GM23338 (cell line): ENCODE data around the gene DNAJB8. TPM values are rescaled to one million over a fixed set of nuclear protein-coding genes. Genes with fewer than 3 reads are reported as not detected.

Experiments
- ATAC-seq: fragments of 200-7000 bp; cut with Tn5 transposase; 3 replicates; pipeline ENCODE4 v1.9.1; 2020
- DNase-seq: peaks from one replicate; pipeline ENCODE4 v3.0.0-alpha.2; 2015; ENCODE audit warnings: low spot score
- H2AFZ ChIP-seq: fragments of 200-600 bp; sonication (generic); 2 replicates; pipeline ENCODE4 v1.8.0; 2016; ENCODE audit warnings: antibody characterized with exemption, mild to moderate bottlenecking, moderate library complexity
- H3F3A ChIP-seq: fragments of 200-600 bp; sonication (generic); replicated peaks from 2 replicates; pipeline ENCODE4 v1.8.0; 2017; ENCODE audit warnings: antibody characterized with exemption, mixed run types, low read depth
- H3K27ac ChIP-seq: fragments of 200-600 bp; sonication (generic); 2 replicates; pipeline ENCODE4 v1.6.1; 2016; ENCODE audit warnings: low read depth
- H3K27me3 ChIP-seq: fragments of 200-600 bp; sonication (generic); 2 replicates; pipeline ENCODE4 v1.8.0; 2016; ENCODE audit warnings: mild to moderate bottlenecking, mixed run types, moderate library complexity; ENCODE audit not compliant: insufficient read depth
- H3K36me3 ChIP-seq: fragments of 200-600 bp; sonication (generic); 2 replicates; pipeline ENCODE4 v1.8.0; 2016; ENCODE audit warnings: mild to moderate bottlenecking; ENCODE audit not compliant: insufficient read depth
- H3K4me1 ChIP-seq: fragments of 200-600 bp; sonication (generic); 2 replicates; pipeline ENCODE4 v1.8.0; 2016; ENCODE audit warnings: mild to moderate bottlenecking, moderate library complexity; ENCODE audit not compliant: insufficient read depth
- H3K4me2 ChIP-seq: fragments of 200-600 bp; sonication (generic); 2 replicates; pipeline ENCODE4 v1.7.1; 2017; ENCODE audit warnings: mixed run types
- H3K4me3 ChIP-seq: fragments of 200-600 bp; sonication (generic); 2 replicates; pipeline ENCODE4 v1.6.1; 2016; ENCODE audit warnings: mixed run types
- H3K79me2 ChIP-seq: fragments of 200-600 bp; sonication (generic); replicated peaks from 2 replicates; pipeline ENCODE4 v1.8.0; 2017; ENCODE audit warnings: mild to moderate bottlenecking; ENCODE audit not compliant: insufficient read depth
- H3K9me2 ChIP-seq: fragments of 200-600 bp; sonication (generic); 2 replicates; pipeline ENCODE4 v1.8.0; 2017; ENCODE audit not compliant: insufficient read depth
- H4K20me1 ChIP-seq: fragments of 200-600 bp; sonication (generic); replicated peaks from 2 replicates; pipeline ENCODE4 v1.8.0; 2017; ENCODE audit warnings: mild to moderate bottlenecking; ENCODE audit not compliant: insufficient read depth
- H3K27ac Mint-ChIP-seq: 2 replicates; pipeline ENCODE4 v1.8.0; 2020; ENCODE audit warnings: inconsistent platforms, mild to moderate bottlenecking, moderate library complexity, mixed read lengths
- H3K27me3 Mint-ChIP-seq: 3 replicates; pipeline ENCODE4 v1.8.0; 2022; ENCODE audit warnings: low read depth, mild to moderate bottlenecking, moderate library complexity, mixed read lengths, inconsistent platforms; ENCODE audit not compliant: insufficient read depth, poor library complexity
- H3K36me3 Mint-ChIP-seq: 3 replicates; pipeline ENCODE4 v1.8.0; 2021; ENCODE audit warnings: low read depth, mild to moderate bottlenecking, inconsistent platforms, moderate library complexity, mixed read lengths
- H3K4me1 Mint-ChIP-seq: 3 replicates; pipeline ENCODE4 v1.8.0; 2020; ENCODE audit warnings: mild to moderate bottlenecking, inconsistent platforms, mixed read lengths
- H3K4me3 Mint-ChIP-seq: 3 replicates; pipeline ENCODE4 v1.8.0; 2021; ENCODE audit warnings: moderate library complexity, mild to moderate bottlenecking, inconsistent platforms, mixed read lengths
- H3K9me3 Mint-ChIP-seq: 3 replicates; pipeline ENCODE4 v1.8.0; 2020; ENCODE audit warnings: moderate library complexity, mild to moderate bottlenecking, inconsistent platforms, mixed read lengths
- CREB1 ChIP-seq: fragments of 250-450 bp; sonication (Bioruptor Pico); IDR thresholded peaks from 2 replicates; pipeline ENCODE4 v1.5.0; 2020; ENCODE audit warnings: low read depth, mild to moderate bottlenecking, moderate library complexity
- CTCF ChIP-seq, 2 experiments: fragments of 200-600 bp in 1 of 2; sonication (generic) in 1 of 2; conservative IDR thresholded peaks; 2 replicates each; pipeline versions ENCODE4 v1.5.1 to v1.6.1; 2016 to 2017; ENCODE audit warnings: antibody characterized with exemption in 2 of 2, low read depth in 2 of 2, mild to moderate bottlenecking in 2 of 2, moderate library complexity in 1 of 2
- EZH2 ChIP-seq: fragments of 200-600 bp; sonication (generic); IDR thresholded peaks from one replicate; pipeline ENCODE4 v1.8.0; 2017; ENCODE audit warnings: antibody characterized with exemption, mild to moderate bottlenecking, low read depth; ENCODE audit not compliant: unreplicated experiment
- EZH2phosphoT487 ChIP-seq: fragments of 200-600 bp; sonication (generic); IDR thresholded peaks from one replicate; pipeline ENCODE4 v1.8.1; 2018; ENCODE audit warnings: antibody characterized with exemption; ENCODE audit not compliant: unreplicated experiment
- POLR2AphosphoS5 ChIP-seq: IDR thresholded peaks from 2 replicates; pipeline ENCODE4 v1.6.1; 2016; ENCODE audit warnings: antibody characterized with exemption, low read depth
- REST ChIP-seq: IDR thresholded peaks from one replicate; pipeline ENCODE4 v1.6.1; 2018; ENCODE audit warnings: antibody characterized with exemption; ENCODE audit not compliant: unreplicated experiment
- STAT1 ChIP-seq: IDR thresholded peaks from one replicate; pipeline ENCODE4 v1.6.1; 2016; ENCODE audit warnings: antibody characterized with exemption; ENCODE audit not compliant: unreplicated experiment
- polyA plus RNA-seq: library from polyadenylated mRNA; unstranded; fragments of >200 nt; fragmentation: Nextera tagmentation; extraction: Ambion mirVana; gene quantifications from 2 replicates; pipeline ENCODE4 v1.2.1, GENCODE V29; 2016
- total RNA-seq: library from RNA; depleted of rRNA; stranded (reverse); fragments of >200 nt; shearing (Covaris generic); gene quantifications from 2 replicates; pipeline ENCODE4 v1.2.3, GENCODE V29; 2014
- TF ChIP-seq, protein P1 (sequence below): IDR thresholded peaks from 2 replicates; pipeline ENCODE4 v1.6.1; 2016; ENCODE audit warnings: antibody characterized with exemption
- TF ChIP-seq, protein P2 (sequence below): fragments of 250-450 bp; sonication (Bioruptor Pico); IDR thresholded peaks from 2 replicates; pipeline ENCODE4 v1.5.0; 2020; ENCODE audit warnings: mild to moderate bottlenecking, moderate library complexity

DNAJB8 gene
- total and polyA plus RNA-seq, 2 experiments from 2014 or later = not detected

DNA sequence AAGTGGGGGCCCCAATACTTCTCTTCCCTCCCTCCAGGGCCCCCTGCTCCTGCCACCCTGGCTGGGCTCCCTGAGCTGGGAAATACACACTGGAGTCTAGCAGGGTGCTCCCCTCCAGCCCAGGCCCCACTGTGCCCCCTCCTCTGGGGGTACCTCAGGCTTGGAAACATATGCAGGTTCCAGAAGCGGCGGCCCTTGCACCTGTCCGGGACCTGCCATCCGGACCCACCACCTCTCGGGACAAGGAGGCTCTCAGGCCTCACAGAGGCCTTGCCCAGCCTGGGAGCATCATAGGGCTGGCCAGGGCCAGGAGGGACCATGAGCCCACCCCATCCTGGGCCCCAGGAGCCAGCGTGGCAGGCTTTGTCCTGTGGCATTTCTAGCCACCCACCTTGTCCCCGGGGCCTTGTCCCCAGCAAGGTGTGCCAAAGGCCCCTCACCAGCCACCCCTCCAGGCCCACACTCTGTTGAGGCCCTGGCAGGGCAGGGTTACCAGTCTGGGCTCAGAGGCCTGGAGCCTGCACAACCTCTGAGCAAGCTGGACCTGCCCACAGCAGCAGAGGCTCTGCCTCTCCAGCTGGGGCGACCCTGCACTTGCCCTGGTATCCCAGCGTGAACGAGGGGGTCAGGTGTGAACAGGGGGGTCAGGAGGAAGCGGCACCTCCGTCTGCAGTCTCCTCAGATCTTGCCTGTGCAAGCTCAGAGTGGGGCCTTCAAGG is 45.8 kb downstream of the DNAJB8 start:
- Histone ChIP-seq H3K27ac (no peak overlapping the region), H2AFZ (no peak overlapping the region), H3F3A (no peaks in the 10 kb centered on the region), H3K9me2 (no peaks in the 10 kb centered on the region), H3K4me2 (no peak overlapping the region), H3K36me3 (no peaks in the 10 kb centered on the region), H3K4me1 (no peaks in the 10 kb centered on the region), H3K27me3 (peaks cover 6% of the 10 kb centered on the region), H4K20me1 (no peaks in the 10 kb centered on the region), H3K79me2 (no peaks in the 10 kb centered on the region), H3K4me3 (no peak overlapping the region)
- no peaks in the 10 kb centered on the region; the same call in 2 of the 3 replicates for H3K9me3 Mint-ChIP-seq
- no peak overlapping the region for H3K27ac Mint-ChIP-seq
- H3K4me1 Mint-ChIP-seq = peaks cover 10% of the 10 kb centered on the region
- DNase-seq (no peak), ATAC-seq (no peak)
- no peaks in the 10 kb centered on the region; the same call in 2 of the 3 replicates for H3K36me3 Mint-ChIP-seq
- H3K27me3 Mint-ChIP-seq = peaks cover 18% of the 10 kb centered on the region
- H3K4me3 Mint-ChIP-seq = no peak overlapping the region
- TF ChIP-seq EZH2 (no peak), EZH2phosphoT487 (no peak), STAT1 (no peak), REST (no peak), CTCF (conservative IDR thresholded peaks at IDR 0.05; ENCODE audit: low read depth in 2 of 2) (no peak), CREB1 (CRISPR knock-in tag) (no peak), POLR2AphosphoS5 (no peak)
- TF ChIP-seq, protein P1, sequence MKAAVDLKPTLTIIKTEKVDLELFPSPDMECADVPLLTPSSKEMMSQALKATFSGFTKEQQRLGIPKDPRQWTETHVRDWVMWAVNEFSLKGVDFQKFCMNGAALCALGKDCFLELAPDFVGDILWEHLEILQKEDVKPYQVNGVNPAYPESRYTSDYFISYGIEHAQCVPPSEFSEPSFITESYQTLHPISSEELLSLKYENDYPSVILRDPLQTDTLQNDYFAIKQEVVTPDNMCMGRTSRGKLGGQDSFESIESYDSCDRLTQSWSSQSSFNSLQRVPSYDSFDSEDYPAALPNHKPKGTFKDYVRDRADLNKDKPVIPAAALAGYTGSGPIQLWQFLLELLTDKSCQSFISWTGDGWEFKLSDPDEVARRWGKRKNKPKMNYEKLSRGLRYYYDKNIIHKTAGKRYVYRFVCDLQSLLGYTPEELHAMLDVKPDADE = no peak
- TF ChIP-seq, protein P2, sequence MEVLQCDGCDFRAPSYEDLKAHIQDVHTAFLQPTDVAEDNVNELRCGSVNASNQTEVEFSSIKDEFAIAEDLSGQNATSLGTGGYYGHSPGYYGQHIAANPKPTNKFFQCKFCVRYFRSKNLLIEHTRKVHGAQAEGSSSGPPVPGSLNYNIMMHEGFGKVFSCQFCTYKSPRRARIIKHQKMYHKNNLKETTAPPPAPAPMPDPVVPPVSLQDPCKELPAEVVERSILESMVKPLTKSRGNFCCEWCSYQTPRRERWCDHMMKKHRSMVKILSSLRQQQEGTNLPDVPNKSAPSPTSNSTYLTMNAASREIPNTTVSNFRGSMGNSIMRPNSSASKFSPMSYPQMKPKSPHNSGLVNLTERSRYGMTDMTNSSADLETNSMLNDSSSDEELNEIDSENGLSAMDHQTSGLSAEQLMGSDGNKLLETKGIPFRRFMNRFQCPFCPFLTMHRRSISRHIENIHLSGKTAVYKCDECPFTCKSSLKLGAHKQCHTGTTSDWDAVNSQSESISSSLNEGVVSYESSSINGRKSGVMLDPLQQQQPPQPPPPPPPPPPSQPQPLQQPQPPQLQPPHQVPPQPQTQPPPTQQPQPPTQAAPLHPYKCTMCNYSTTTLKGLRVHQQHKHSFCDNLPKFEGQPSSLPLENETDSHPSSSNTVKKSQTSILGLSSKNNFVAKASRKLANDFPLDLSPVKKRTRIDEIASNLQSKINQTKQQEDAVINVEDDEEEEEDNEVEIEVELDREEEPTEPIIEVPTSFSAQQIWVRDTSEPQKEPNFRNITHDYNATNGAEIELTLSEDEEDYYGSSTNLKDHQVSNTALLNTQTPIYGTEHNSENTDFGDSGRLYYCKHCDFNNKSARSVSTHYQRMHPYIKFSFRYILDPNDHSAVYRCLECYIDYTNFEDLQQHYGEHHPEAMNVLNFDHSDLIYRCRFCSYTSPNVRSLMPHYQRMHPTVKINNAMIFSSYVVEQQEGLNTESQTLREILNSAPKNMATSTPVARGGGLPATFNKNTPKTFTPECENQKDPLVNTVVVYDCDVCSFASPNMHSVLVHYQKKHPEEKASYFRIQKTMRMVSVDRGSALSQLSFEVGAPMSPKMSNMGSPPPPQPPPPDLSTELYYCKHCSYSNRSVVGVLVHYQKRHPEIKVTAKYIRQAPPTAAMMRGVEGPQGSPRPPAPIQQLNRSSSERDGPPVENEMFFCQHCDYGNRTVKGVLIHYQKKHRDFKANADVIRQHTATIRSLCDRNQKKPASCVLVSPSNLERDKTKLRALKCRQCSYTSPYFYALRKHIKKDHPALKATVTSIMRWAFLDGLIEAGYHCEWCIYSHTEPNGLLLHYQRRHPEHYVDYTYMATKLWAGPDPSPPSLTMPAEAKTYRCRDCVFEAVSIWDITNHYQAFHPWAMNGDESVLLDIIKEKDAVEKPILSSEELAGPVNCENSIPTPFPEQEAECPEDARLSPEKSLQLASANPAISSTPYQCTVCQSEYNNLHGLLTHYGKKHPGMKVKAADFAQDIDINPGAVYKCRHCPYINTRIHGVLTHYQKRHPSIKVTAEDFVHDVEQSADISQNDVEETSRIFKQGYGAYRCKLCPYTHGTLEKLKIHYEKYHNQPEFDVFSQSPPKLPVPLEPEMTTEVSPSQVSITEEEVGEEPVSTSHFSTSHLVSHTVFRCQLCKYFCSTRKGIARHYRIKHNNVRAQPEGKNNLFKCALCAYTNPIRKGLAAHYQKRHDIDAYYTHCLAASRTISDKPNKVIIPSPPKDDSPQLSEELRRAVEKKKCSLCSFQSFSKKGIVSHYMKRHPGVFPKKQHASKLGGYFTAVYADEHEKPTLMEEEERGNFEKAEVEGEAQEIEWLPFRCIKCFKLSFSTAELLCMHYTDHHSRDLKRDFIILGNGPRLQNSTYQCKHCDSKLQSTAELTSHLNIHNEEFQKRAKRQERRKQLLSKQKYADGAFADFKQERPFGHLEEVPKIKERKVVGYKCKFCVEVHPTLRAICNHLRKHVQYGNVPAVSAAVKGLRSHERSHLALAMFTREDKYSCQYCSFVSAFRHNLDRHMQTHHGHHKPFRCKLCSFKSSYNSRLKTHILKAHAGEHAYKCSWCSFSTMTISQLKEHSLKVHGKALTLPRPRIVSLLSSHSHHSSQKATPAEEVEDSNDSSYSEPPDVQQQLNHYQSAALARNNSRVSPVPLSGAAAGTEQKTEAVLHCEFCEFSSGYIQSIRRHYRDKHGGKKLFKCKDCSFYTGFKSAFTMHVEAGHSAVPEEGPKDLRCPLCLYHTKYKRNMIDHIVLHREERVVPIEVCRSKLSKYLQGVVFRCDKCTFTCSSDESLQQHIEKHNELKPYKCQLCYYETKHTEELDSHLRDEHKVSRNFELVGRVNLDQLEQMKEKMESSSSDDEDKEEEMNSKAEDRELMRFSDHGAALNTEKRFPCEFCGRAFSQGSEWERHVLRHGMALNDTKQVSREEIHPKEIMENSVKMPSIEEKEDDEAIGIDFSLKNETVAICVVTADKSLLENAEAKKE (CRISPR knock-in tag) = no peak
